ENCODE measurements around the gene MAPKAPK5.

- TF ChIP-seq POLR2AphosphoS5 (IDR thresholded peaks at IDR 0.05; ENCODE audit: low read depth, low read length) (no peak), SIN3A (IDR thresholded peaks at IDR 0.05; ENCODE audit: borderline replicate concordance, insufficient read depth, low read length) (no peak), REST (IDR thresholded peaks at IDR 0.05; ENCODE audit: insufficient read depth in 1 of 2, low read depth in 2 of 2, low read length in 2 of 2) (no peak), TAF1 (IDR thresholded peaks at IDR 0.05; ENCODE audit: borderline replicate concordance, insufficient read depth, low read length) (no peak)
Measured at GRCh38 chr12:111942557-111942956, 100.5 kb downstream of the MAPKAPK5 start.
